Measurements from ENCODE around the gene GJC1. TPM values are rescaled to one million over a fixed set of nuclear protein-coding genes. Genes with fewer than 3 reads are reported as not detected.

GJC1 gene
- total RNA-seq, 1 donor from 2014 or later, result 75.2 TPM

- no peak for DNase-seq (ENCODE audit: low spot score, unreplicated experiment)
- H3K27ac Mint-ChIP-seq, result no peak overlapping the region
- no peaks in the 10 kb centered on the region for H3K9me3 Mint-ChIP-seq (ENCODE audit: low read depth)
- H3K4me1 Mint-ChIP-seq (ENCODE audit: low read depth), result no peaks in the 10 kb centered on the region
- H3K27me3 Mint-ChIP-seq, result peaks cover 23% of the 10 kb centered on the region
- H3K4me3 Mint-ChIP-seq (ENCODE audit: low read depth), result no peak overlapping the region
- H3K36me3 Mint-ChIP-seq (ENCODE audit: insufficient read depth), result no peaks in the 10 kb centered on the region
- TF ChIP-seq, protein P1, sequence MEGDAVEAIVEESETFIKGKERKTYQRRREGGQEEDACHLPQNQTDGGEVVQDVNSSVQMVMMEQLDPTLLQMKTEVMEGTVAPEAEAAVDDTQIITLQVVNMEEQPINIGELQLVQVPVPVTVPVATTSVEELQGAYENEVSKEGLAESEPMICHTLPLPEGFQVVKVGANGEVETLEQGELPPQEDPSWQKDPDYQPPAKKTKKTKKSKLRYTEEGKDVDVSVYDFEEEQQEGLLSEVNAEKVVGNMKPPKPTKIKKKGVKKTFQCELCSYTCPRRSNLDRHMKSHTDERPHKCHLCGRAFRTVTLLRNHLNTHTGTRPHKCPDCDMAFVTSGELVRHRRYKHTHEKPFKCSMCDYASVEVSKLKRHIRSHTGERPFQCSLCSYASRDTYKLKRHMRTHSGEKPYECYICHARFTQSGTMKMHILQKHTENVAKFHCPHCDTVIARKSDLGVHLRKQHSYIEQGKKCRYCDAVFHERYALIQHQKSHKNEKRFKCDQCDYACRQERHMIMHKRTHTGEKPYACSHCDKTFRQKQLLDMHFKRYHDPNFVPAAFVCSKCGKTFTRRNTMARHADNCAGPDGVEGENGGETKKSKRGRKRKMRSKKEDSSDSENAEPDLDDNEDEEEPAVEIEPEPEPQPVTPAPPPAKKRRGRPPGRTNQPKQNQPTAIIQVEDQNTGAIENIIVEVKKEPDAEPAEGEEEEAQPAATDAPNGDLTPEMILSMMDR (IDR thresholded peaks at IDR 0.05; ENCODE audit: unreplicated experiment), result no peak
Measured at GRCh38 chr17:44773140-44773539, 56.9 kb downstream of the GJC1 start.

GRCh38 chr17:44772308-44773045 is 57.6 kb downstream of the GJC1 start:
- Mint-ChIP-seq H3K27me3 (peaks cover 16% of the 10 kb centered on the region), H3K4me3 (ENCODE audit: low read depth) (no peak overlapping the region), H3K9me3 (ENCODE audit: low read depth) (no peaks in the 10 kb centered on the region), H3K27ac (no peak overlapping the region), H3K36me3 (ENCODE audit: insufficient read depth) (no peaks in the 10 kb centered on the region), H3K4me1 (ENCODE audit: low read depth) (no peaks in the 10 kb centered on the region)
- TF ChIP-seq, protein P1 (IDR thresholded peaks at IDR 0.05; ENCODE audit: unreplicated experiment), result no peak
- no peak for DNase-seq (ENCODE audit: low spot score, unreplicated experiment)

- TF ChIP-seq, protein P1 (IDR thresholded peaks at IDR 0.05; ENCODE audit: unreplicated experiment), result no peak
- H3K9me3 Mint-ChIP-seq (ENCODE audit: low read depth), result no peaks in the 10 kb centered on the region
- no peak overlapping the region for H3K4me3 Mint-ChIP-seq (ENCODE audit: low read depth)
- H3K27ac Mint-ChIP-seq, result no peak overlapping the region
- DNase-seq (ENCODE audit: low spot score, unreplicated experiment), result no peak
- H3K36me3 Mint-ChIP-seq (ENCODE audit: insufficient read depth), result no peaks in the 10 kb centered on the region
- H3K4me1 Mint-ChIP-seq (ENCODE audit: low read depth), result no peaks in the 10 kb centered on the region
- H3K27me3 Mint-ChIP-seq, result peaks cover 11% of the 10 kb centered on the region
Measured at GRCh38 chr17:44770166-44770925, 59.7 kb downstream of the GJC1 start.

- no peaks in the 10 kb centered on the region for H3K36me3 Mint-ChIP-seq (ENCODE audit: insufficient read depth)
- no peak overlapping the region for H3K27ac Mint-ChIP-seq
- H3K27me3 Mint-ChIP-seq, result peaks cover 11% of the 10 kb centered on the region
- H3K9me3 Mint-ChIP-seq (ENCODE audit: low read depth), result no peaks in the 10 kb centered on the region
- no peaks in the 10 kb centered on the region for H3K4me1 Mint-ChIP-seq (ENCODE audit: low read depth)
- no peak for DNase-seq (ENCODE audit: low spot score, unreplicated experiment)
- TF ChIP-seq, protein P1 (IDR thresholded peaks at IDR 0.05; ENCODE audit: unreplicated experiment), result no peak
- no peak overlapping the region for H3K4me3 Mint-ChIP-seq (ENCODE audit: low read depth)
Measured at GRCh38 chr17:44769647-44770084, 60.4 kb downstream of the GJC1 start.

DNA sequence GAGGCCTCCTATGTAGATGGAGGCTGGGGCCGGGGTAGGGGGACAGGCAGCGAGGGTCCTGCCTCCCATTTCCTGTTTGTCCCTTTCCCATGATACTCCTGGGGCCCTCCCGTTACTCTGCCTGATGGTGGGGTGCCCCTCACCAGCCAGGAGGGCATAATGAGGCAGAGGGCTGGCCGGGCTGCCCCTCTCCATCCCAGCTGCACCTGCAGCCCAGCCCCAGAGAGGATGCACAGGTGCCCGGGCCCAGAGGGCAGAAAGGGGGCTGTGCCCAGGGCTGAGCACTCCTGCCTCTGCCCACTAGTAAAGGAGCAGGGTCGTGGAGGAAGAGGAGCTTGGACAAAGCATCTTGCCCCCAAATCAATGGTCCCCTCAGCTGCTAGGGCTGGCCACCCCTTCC is 60.9 kb downstream of the GJC1 start:
- Mint-ChIP-seq H3K27me3 (peaks cover 11% of the 10 kb centered on the region), H3K27ac (no peak overlapping the region), H3K4me1 (ENCODE audit: low read depth) (no peaks in the 10 kb centered on the region), H3K4me3 (ENCODE audit: low read depth) (no peak overlapping the region), H3K36me3 (ENCODE audit: insufficient read depth) (no peaks in the 10 kb centered on the region), H3K9me3 (ENCODE audit: low read depth) (no peaks in the 10 kb centered on the region)
- no peak for DNase-seq (ENCODE audit: low spot score, unreplicated experiment)
- TF ChIP-seq, protein P1 (IDR thresholded peaks at IDR 0.05; ENCODE audit: unreplicated experiment), result no peak

Data from progenitor cell of endocrine pancreas (in vitro differentiated cells).